Epithelial cell of prostate (primary cell): ENCODE measurements around the gene EML6.
"Not testable (repeated sequence)": the region's sequence is repeated elsewhere in the genome, so short reads cannot be mapped to it uniquely, and the experiment has no call there.

Experiments
- DNase-seq: peaks from one replicate; pipeline ENCODE4 v3.0.0-alpha.2; 2011; ENCODE audit warnings: low read depth, low spot score
- H3K27ac ChIP-seq: fragments of 450-650 bp; 2 replicates; pipeline ENCODE4 v1.5.1; 2017; ENCODE audit warnings: mild to moderate bottlenecking

Gene EML6

DNA sequence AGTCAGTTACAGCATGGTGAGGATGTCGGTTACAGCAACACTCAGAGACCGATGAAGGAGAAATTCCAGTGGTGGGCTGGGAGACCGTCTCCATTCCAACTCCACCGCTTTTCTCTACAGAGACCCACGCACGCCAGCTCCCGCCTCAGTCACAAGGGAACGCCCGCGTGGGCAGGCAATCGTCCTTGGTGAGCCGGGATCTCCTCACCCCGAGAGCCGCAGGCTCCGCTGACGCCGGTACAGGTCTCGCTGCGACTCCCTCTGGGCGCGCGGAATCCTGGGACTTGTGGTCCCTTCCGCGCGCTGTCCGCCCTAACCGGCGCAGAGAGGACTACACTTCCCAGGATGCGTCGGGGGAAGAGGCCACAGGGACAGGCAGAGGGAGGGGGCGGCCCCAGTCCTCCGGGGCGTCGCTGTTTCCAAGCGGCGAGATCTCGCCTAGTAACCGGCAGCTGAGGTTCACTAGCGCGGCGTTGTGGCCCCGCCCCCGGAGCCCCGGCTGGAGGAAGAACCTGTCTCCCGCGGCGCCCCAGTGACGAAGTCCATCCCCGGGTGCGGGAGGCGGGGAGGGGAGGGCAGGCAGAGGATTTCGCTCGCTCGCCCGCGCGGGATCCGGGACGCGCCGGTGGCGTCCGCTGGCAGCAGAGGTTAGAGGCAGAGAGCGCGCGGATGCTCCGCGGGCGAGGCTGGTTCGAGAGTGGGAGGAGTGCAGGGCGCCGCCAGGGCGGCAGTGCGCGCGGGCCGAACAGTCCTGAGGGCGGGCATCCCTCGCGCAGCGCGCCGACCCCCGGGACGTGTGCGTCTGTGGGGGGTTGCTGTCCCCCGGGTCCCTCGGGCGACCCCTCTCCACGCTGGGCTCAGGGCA lies at the start of gene EML6:
Gene EML6, plus strand, starts transcription at position 532 of the 865 bp plus-strand sequence. CDS start 1,400 bp downstream, outside the sequence.
- peak within 1 kb of the TSS; percentile 43 for H3K27ac ChIP-seq
- DNase-seq, result peak; percentile 93

DNA sequence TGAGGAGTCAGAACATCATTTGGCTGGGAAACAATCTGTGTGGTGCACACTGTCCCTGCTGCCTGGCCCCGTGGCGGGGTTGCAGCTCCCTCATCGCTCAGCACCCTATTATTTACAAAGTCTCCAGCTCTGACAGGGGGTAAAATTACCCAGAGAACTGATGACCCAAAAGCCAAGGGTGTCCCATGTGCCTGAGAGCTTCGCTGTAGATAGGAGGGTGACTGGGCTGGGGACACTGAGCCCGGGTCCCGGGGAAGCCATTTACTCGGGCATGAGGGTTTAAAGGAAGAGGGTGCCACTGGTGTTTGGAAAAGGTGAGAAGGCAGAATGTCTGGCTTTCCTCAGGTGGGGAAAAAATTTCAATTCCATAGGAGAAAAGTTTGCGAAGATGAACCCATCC lies 48.2 kb upstream of the EML6 start:
- DNase-seq, result no peak
- H3K27ac ChIP-seq, result no peak overlapping the region

DNA sequence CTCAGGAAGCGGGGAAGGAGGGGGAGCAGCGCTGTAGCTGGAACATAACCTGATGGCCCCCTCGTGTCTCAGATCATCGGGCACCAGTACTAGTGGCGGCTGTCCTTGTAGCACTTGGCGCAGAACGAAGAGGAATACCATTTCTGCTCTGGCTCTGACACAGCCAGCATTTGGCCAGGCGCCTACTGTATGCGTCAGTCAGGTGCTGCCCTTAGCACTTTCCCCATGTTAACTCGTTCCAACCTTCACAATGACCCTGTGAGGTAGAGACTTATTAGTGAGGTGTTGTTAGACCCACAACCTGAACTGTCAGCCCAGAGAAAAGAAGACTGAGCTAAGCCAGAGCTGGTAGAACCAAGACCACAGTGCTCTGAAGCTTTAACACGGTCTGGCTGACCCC lies 47.7 kb upstream of the EML6 start:
- H3K27ac ChIP-seq, result no peak overlapping the region
- no peak for DNase-seq

DNA sequence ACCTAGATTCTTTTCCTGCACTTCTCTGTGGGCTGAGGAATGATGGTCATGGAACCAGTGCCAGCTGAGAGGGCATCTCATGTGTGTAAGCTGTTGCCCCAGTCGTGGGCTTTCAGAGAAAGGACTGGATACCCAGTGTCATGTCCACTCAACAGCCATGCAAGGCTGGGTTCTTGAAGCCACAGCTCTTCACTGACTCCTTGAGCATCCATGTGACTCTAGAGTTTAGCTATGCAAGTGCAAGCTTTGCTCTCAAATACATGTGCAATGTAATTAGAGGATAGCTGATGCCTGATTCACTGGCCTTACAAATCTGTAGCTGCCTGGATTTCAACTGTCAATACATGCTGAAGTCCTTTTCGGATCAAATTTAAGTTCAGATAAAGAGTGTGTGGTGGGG lies 46.8 kb upstream of the EML6 start:
- DNase-seq, result no peak

DNA sequence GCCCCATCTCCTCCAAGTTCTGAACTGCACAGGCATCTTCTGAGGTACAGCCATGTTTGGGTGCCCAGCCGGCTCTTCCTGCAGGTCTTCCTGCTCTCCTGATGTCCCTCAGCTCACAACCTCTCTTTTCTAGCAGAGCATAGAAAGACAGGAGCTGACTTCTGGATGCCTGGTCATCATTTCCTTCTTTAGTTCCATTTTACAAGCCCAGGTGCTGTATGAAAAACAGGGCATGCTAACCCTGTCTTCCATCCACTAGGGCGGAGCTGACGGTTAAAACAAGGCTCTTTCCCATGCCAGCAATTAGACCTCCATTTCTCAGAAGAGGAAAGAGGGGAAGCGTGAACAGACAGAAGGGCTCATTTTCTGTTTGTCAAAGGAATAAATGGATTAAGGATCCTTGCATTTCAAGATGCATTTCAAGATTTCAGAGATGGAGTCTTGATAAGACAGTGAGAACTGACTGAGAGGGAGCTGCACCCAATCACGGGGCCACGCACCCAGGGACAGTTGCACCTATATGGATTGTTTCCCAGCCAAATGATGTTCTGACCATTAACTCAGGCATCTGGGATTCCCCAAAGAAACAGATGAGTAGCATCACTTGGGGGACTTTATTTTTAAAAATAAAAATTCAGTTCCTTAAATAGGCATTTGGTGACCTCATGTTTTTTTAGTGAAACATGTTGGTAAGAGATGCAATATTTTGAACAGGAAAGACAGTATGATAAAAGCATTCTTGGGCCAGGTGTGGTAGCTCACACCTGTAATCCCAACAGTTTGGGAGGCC lies 45.8 kb upstream of the EML6 start:
- no peak for DNase-seq
- H3K27ac ChIP-seq, result no peak overlapping the region

More for the DNA sequence above, 46.8 kb upstream of the EML6 start:
- no peak overlapping the region for H3K27ac ChIP-seq

DNA sequence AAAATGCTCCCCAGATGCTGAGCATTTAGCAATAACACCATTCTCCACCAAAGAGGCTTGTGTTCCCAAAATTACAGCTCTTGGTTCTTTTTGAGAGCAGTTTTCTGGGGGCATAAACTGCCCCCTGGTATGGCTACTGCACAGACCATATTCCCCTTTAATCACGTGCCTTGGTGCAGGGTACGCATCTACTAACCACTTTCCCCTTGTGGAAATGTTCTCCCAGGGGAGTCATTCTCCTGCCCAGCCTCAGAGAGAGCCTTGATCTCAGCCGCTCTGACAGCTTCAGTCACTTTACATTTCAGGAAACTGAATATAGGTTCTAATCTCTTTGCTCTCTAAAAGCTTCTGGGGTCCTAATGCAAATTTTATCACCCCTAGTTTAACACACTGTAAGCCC lies 44.7 kb upstream of the EML6 start:
- no peak for DNase-seq
- no peak overlapping the region for H3K27ac ChIP-seq

DNA sequence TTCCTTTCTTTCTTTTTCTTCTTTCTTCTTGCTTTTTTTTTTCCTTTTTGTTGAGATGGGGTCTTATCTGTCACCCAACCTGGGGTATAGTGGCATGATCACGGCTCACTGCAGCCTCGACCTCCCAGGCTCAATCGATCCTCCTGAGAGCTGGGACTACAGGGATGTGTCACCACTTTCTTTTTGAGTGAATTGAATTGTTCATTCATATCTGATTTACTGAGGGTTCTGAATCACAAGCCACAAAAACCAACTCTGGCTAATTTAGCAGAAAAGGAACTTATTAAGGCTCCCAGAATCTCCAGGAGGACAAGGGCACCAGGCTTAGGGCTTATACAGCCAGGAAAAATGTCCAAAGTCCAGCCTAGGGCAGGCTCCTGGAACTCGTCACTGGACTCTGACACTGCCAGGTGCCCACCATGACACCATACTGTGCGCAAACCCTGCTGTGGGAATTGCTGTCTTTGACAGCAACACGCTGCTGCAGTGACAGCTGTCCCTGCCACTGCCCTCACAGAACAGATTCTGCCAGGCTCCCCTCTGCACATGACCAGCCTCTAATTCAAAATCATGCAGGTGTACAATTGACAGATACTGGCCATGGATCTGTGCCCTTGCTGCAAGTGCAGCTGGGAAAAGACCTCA lies 42.9 kb upstream of the EML6 start:
- DNase-seq, result no peak
- no peak overlapping the region for H3K27ac ChIP-seq

DNA sequence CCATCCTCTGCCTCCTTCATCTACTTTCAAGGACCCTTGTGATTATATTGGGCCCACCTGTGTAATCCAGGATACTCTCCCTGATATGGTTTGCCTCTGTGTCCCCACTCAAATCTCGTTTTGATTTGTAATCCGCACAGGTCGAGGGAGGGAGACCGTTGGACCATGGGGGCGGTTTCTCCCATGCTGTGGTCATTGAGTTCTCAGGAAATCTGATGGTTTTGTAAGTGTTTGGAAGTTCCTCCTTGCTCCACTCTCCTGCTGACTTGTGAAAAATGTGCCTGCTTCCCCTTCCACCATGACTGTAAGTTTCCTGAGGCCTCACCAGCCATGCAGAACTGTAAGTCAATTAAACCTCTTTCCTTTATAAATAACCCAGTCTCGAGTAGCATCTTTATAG lies 42.0 kb upstream of the EML6 start:
- DNase-seq, result no peak
- no peak overlapping the region for H3K27ac ChIP-seq

DNA sequence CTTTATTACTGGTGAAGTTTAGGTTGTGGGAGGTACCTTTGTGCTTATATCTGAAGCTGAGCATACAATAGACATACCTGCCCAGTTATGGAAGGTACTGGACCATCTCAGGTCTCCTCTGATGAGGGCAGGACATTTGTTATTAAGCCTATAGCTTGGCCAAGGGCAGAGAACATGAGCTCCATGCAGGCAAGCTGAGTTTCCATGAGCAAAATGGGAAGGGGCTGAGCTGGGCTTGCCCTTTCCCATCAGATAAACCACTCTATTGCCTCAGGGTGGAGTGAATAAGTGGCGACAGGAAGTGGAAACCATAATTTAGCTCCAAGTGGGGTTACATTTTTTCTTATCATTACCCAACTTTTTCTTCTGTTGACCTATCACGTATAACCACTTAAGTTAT lies 39.9 kb upstream of the EML6 start:
- H3K27ac ChIP-seq, result no peak overlapping the region
- DNase-seq, result no peak

DNA sequence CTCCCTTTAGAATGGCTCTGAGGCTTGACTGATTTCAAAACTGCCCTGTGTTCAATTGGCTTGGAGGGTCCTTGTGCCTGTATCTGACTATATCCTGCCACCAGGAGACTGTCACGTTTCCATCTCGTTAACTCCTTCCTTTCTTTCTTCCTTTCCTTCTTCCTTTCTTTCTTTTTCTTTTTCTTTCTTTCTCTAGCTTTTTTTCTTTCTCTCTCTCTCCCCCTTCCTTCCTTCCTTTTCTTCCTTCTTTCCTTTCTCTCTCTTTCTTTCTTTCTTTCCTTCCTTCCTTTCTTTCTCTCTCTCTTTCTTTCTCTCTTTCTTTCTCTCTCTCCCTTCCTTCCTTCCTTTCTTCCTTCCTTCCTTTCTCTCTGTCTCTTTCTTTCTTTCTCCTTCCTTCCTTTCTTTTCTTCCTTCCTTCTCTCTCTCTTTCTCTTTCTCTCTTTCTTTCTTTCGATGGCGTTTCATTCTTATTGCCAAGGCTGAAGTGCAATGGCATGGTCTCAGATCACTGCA lies 38.1 kb upstream of the EML6 start:
- no peak for DNase-seq
- no peak overlapping the region for H3K27ac ChIP-seq

DNA sequence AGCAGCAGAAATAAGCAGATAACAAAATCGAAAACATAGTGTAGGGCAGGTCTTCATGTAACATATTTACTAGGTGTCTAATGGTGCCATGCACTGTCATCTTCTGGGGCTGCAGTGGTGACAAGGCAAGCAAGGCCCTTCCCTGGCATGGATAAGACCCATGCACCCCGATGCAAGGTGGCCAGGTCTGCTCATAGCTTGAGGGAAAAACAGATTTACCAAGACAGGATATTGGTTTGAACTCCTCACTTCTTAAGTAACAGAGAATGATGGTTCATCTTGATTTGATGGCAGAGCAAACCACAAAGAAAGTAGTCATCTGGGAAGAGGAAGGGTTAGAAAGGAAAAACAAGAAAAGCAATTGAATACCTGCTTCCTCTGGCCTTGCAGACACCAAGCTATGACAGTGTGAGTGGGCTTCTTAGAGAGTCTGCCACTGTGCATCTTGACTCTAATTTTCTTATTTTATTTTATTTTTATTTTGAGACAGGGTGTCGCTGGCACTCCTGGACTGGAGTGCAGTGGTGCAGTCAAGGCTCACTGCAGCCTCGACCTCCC lies 35.8 kb upstream of the EML6 start:
- H3K27ac ChIP-seq, result no peak overlapping the region
- no peak for DNase-seq

DNA sequence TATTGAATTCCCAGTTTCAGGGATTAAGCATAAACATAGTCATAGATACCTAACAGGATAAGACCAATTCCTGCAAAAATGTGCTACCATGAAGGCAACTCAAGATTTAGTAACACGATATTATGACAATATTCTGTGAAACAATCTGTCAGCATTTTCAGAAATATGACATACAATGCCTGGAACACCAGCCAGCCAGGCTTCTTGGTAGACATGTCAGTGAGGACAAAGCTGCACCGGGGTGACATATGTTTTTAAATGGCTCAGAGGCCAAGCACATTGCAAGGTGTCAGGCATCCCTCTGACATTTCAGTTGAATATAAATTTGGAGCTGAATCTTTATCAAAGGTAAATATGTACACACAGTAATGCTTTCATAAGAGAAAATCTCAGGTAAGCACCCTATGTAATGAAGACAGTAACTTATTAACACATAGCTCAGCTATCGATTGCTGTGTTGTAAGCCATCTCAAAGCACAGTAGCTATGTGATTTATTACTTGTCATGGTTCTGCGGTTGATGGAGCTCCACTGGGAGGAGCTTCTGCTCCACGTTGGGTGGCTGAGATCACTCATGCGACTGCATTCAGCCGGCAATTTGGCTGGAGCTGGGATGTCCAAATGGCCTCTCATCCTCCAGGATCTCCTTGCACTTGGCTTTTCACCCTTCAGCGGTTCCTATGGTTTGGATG lies 31.9 kb upstream of the EML6 start:
- DNase-seq, result no peak
- no peak overlapping the region for H3K27ac ChIP-seq

DNA sequence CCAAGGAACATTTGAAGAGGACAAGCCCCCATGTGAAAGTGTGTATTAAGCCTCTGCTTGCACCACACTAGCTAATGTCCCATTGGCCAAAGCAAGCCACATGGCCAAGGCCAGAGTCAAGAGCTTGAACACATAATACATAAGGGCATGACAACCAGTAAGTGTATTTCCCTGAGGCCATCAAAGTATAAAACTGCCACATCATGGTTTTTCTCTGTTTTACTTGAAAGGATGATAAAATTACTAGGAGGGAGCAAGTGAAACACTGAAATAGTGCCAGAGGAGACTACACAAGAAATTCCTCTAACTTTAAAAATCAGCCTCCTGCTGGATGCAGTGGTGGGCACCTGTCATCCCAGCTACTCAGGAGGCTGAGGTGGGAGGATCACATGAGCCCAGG lies 30.9 kb upstream of the EML6 start:
- no peak overlapping the region for H3K27ac ChIP-seq
- no peak for DNase-seq

DNA sequence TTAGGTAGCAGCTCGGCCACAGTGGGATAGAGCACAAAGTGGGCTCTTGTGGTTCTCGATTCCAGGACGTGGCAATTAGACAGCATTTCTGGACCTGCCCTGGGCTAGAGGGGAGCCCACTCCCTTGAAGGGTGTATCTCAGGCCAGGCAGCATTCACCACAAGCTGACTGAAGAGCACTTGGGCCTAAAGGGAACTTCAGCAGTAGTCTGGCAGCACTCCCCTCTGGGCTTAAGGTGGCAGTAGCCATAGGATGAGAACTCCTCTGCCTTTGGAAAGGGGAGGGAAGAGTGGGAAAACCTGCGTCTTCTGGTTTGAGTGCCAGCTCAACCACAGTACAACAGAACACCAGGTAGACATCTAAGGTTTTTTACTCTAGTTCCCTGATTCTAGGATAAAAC lies 28.1 kb upstream of the EML6 start:
- DNase-seq, result no peak
- no peak overlapping the region for H3K27ac ChIP-seq

DNA sequence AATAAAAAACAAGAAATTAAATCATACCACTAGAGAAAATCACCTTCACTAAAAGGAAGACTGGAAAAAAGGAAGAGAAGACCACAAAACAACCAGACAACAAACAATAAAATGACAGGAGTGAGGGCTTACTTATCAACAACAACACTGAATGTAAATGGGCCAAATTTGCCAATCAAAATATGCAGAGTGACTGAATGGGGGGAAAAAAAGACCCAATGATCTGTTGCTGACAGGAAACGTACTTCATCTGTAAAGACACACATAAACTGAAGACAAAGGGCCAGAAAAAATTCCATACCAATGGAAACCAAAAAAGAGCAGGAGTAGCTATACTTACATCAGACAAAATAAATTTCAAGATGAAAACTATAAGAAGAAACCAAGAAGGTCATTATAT lies 25.5 kb upstream of the EML6 start:
- no peak overlapping the region for H3K27ac ChIP-seq
- no peak for DNase-seq

DNA sequence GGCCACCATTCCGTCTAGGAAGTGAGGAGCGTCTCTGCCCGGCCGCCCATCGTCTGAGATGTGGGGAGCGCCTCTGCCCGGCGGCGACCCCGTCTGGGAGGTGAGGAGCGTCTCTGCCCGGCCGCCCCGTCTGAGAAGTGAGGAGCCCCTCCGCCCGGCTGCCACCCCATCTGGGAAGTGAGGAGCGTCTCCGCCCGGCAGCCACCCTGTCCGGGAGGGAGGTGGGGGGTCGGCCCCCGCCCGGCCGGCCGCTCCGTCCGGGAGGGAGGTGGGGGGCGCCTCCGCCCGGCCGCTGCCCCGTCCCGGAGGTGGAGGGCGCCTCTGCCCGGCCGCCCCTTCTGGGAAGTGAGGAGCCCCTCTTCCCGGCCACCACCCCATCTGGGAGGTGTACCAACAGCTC lies 24.5 kb upstream of the EML6 start:
- H3K27ac ChIP-seq, DNase-seq: not testable (repeated sequence)

DNA sequence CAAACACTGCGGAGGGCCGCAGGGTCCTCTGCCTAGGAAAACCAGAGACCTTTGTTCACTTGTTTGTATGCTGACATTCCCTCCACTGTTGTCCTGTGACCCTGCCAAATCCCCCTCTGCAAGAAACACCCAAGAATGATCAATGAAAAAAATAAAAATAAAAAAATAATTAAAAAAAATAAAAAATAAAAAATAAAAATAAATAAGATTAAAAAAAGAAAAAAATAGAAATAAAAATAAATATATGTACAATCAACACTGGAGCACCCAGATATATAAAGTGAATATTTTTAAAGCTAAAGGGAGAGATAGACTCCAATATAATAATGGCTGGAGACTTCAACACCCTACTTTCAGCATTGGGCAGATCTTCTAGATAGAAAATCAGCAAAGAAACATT lies 23.8 kb upstream of the EML6 start:
- H3K27ac ChIP-seq, result no peak overlapping the region
- no peak for DNase-seq

DNA sequence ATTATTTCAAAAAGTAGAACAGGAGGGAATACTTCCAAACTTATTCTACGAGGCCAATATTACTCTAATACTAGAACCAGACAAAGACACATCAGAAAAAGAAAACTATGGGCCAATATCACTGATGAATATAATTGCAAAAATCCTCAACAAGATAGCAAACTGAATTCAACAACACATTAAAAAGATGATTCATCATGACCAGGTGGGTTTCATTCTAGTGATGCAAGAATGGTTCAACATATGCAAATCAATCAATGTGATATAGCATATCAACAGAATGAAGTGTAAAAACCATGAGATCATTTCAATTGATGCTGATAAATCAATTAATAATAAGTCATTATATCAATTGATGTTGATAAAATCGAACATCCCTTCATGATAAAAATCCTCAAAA lies 22.4 kb upstream of the EML6 start:
- H3K27ac ChIP-seq, result no peak overlapping the region
- DNase-seq, result no peak

DNA sequence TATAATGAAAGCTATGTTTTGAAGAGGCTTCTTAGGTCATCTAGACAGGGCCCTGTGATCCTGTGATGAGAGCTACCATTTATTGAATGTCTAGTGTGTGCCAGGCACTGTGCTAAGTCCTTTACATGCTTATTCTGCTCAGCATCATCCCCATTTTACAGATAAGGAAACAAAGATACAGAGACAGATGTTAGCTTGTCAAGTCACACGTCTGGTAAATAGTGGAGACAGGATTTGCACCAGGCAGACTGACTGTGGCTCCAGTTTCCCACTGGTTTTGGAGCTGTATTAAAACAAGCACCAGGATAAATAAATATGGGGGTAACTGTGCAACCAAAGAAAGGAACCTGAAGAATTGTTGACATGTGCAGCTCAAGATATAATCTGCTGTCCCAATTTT lies 19.2 kb upstream of the EML6 start:
- H3K27ac ChIP-seq, result no peak overlapping the region
- DNase-seq, result no peak
